HFFc6 (cell line): ENCODE measurements around the gene VPS33A. TPM values are rescaled to one million over a fixed set of nuclear protein-coding genes. Genes with fewer than 3 reads are reported as not detected.
"Not testable (repeated sequence)": the region's sequence is repeated elsewhere in the genome, so short reads cannot be mapped to it uniquely, and the experiment has no call there.

Experiments used
- DNase-seq: peaks from one replicate; pipeline ENCODE4 v3.0.0-alpha.2; 2018
- H3K27ac Mint-ChIP-seq: 2 replicates; pipeline ENCODE4 v1.8.0; 2020; ENCODE audit warnings: mild to moderate bottlenecking, mixed read lengths
- H3K27me3 Mint-ChIP-seq: 2 replicates; pipeline ENCODE4 v1.8.0; 2021; ENCODE audit warnings: mild to moderate bottlenecking, moderate library complexity, mixed read lengths; ENCODE audit not compliant: insufficient read depth
- H3K36me3 Mint-ChIP-seq: 2 replicates; pipeline ENCODE4 v1.8.0; 2021; ENCODE audit warnings: low read depth, mixed read lengths
- H3K4me1 Mint-ChIP-seq: 2 replicates; pipeline ENCODE4 v1.8.0; 2020; ENCODE audit warnings: low read depth, mixed read lengths
- H3K4me3 Mint-ChIP-seq: 2 replicates; pipeline ENCODE4 v1.8.0; 2020; ENCODE audit warnings: mild to moderate bottlenecking, moderate library complexity, mixed read lengths
- H3K9me3 Mint-ChIP-seq: 2 replicates; pipeline ENCODE4 v1.8.0; 2020; ENCODE audit warnings: mild to moderate bottlenecking, mixed read lengths
- total RNA-seq, 6 experiments: library from RNA; stranded (reverse); fragmentation: NEBNext Ultra II Directional; extraction: Animal tissue kit (Norgen Biotek cat#: 25700); gene quantifications; 2 replicates in 1 of 6; 3 replicates in 5 of 6; pipeline ENCODE4 v1.2.3, GENCODE V29; 2021
- TF ChIP-seq, protein P1 (sequence below): fragments of 200-600 bp; sonication (generic); IDR thresholded peaks from 2 replicates; pipeline ENCODE4 v1.5.0; 2021; ENCODE audit warnings: antibody characterized with exemption, mild to moderate bottlenecking

VPS33A gene
- total RNA-seq, 6 experiments from 2014 or later = 22.7 to 31.0 (median 25.7) TPM

DNA sequence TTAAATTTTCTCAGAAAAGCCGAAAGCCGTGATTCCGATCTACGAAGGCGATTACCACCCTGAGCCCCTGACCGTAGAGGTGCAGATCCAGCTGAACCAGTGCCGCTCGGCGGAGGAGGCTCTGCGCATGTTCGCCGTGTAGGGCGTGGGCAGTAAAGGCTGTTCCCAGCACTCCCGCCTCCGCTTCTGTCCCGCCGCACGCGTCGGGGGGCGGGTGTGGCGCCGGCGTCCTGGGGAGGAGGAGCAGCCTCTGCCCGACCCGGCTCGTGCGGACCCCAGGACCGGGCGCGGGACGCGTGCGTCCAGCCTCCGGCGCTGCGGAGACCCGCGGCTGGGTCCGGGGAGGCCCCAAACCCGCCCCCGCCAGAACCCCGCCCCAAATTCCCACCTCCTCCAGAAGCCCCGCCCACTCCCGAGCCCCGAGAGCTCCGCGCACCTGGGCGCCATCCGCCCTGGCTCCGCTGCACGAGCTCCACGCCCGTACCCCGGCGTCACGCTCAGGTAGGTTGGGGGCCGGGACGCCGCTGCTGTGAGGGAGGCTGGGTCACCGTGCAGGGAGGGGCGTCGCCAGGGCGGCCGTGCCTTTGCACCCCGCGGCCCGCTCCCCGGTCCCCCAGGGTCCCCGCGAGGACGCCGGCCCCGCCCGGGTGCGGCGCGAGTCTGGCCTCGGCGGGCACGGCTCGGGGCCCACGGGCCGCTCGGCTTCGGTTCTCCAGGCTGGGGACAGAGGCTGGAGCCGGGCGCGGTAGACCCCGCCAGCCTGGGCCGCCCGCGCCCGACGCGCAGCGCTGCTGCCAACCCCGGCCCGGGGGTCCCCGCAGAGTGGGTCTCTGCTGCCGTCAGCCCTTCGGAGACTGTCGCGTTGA lies 62.8 kb downstream of the VPS33A start, which contains the start of gene B3GNT4:
Gene B3GNT4 (plus strand): TSS at position 409 of the 866 bp plus-strand sequence. CDS start 910 bp downstream, outside the sequence.
- H3K27me3 Mint-ChIP-seq = peaks cover 24% of the 10 kb centered on the region

DNA sequence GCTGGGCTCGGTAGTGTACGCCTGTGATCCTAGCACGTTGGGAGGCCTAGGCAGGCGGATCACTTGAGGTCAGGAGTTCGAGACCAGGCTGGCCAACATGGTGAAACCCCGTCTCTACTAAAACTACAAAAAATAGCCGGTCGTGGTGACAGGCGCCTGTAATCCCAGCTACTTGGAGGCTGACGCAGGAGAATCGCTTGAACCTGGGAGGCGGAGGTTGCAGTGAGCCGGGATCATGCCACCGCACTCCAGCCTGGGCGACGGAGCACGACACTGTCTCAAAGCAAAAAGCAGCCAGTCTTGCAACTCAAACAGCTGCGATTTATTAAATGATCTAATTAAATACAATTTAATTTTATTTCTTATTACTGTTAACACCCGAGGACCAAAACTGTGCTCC lies 63.5 kb downstream of the VPS33A start:
- H3K4me3 Mint-ChIP-seq = peak overlapping the region; percentile 82
- H3K4me1 Mint-ChIP-seq = peaks cover 18% of the 10 kb centered on the region
- H3K36me3 Mint-ChIP-seq, H3K27ac Mint-ChIP-seq, H3K9me3 Mint-ChIP-seq, DNase-seq: not testable (repeated sequence)
- peaks cover 24% of the 10 kb centered on the region for H3K27me3 Mint-ChIP-seq

More for the DNA sequence above, 62.8 kb downstream of the VPS33A start, which contains the start of gene B3GNT4:
- Mint-ChIP-seq H3K4me3 (peak within 1 kb of the TSS; percentile 82), H3K4me1 (peaks cover 11% of the 10 kb centered on the region; the same call in 1 of the 2 replicates), H3K36me3 (peaks cover 10% of the 10 kb centered on the region), H3K27ac (no peak within 1 kb of the TSS), H3K9me3 (no peaks in the 10 kb centered on the region)
- TF ChIP-seq, protein P1, sequence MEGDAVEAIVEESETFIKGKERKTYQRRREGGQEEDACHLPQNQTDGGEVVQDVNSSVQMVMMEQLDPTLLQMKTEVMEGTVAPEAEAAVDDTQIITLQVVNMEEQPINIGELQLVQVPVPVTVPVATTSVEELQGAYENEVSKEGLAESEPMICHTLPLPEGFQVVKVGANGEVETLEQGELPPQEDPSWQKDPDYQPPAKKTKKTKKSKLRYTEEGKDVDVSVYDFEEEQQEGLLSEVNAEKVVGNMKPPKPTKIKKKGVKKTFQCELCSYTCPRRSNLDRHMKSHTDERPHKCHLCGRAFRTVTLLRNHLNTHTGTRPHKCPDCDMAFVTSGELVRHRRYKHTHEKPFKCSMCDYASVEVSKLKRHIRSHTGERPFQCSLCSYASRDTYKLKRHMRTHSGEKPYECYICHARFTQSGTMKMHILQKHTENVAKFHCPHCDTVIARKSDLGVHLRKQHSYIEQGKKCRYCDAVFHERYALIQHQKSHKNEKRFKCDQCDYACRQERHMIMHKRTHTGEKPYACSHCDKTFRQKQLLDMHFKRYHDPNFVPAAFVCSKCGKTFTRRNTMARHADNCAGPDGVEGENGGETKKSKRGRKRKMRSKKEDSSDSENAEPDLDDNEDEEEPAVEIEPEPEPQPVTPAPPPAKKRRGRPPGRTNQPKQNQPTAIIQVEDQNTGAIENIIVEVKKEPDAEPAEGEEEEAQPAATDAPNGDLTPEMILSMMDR = no peak
- no peak for DNase-seq

DNA sequence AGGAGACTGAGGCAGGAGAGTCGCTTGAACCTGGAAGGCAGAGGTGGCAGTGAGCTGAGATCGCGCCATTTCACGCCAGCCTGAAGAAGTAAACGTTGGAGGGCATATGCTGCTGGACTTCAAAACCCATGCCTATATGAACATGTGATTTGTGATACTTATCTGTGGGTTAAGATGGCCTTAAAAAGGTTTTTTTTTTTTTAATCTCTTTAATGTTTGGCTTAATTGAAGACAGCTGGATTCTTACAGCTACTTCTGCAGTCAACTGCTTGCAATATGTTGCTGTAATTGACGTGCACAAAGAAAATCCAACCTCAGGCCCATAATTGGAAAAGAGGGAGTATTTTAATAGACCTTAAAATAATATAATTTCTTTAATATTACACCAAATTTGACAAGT lies 64.3 kb downstream of the VPS33A start:
- Mint-ChIP-seq H3K27me3 (peaks cover 24% of the 10 kb centered on the region), H3K4me1 (peaks cover 25% of the 10 kb centered on the region), H3K9me3 (no peaks in the 10 kb centered on the region), H3K27ac (no peak overlapping the region), H3K4me3 (no peak overlapping the region), H3K36me3 (no peaks in the 10 kb centered on the region)
- no peak for DNase-seq
- TF ChIP-seq, protein P1 = no peak

DNA sequence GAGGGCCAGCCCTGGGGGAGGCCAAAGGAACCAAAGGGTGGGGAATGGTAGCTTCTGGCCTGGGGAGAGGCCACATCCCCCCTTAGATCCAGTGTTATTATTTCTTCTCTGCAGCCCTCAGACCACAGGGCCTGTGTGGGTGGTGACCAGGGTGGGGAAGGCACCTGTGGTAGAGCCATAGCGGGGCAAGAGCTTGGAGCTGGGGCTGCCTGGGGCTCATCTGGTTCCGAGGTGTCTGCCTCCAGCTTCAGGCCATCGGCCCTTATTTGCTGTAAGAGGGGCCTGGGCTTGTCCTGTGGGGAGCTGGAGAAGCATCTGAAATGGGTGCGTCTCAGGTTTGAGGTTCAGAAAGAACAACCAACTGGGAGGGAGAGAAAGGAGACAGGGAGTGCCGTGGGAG lies 64.9 kb downstream of the VPS33A start:
- no peak for DNase-seq
- H3K36me3 Mint-ChIP-seq = no peaks in the 10 kb centered on the region
- peaks cover 25% of the 10 kb centered on the region for H3K4me1 Mint-ChIP-seq
- TF ChIP-seq, protein P1 = no peak
- peaks cover 24% of the 10 kb centered on the region for H3K27me3 Mint-ChIP-seq
- no peaks in the 10 kb centered on the region for H3K9me3 Mint-ChIP-seq
- no peak overlapping the region for H3K27ac Mint-ChIP-seq
- H3K4me3 Mint-ChIP-seq = no peak overlapping the region

DNA sequence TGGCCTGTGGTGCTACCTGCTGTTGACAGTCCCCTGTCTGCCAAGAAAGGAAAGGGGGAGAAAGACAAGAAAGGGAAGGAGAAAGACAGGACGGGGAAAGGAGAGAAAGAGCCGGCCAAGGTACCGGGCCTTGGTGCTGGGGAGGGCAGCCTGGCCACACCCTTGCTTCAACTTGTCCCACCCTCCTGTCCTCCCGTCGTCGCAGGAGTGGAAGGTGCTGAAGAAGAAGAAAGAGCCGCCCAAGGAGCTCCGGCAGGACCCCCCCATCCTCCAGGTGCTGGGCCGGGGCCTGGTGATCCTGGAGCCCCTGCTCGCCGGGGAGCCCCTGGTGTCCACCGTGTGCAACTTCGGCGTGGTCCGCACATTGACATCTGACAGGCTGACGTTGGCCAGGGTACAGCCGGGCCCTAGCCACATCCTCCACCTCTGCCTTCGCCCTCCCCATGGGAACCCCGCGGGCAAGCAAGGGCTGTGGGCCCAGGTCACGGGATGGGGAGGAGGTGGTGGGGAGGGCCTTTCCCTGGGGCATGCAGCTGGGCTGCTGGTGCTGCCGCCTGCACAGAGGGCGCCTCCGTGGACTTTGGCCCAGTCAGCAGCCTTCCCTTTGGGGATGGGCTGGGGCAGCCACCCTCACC lies 65.6 kb downstream of the VPS33A start:
- peaks cover 4% of the 10 kb centered on the region for H3K9me3 Mint-ChIP-seq
- peaks cover 25% of the 10 kb centered on the region for H3K4me1 Mint-ChIP-seq
- DNase-seq = no peak
- H3K4me3 Mint-ChIP-seq = no peak overlapping the region
- no peak overlapping the region for H3K27ac Mint-ChIP-seq
- TF ChIP-seq, protein P1 = peak; percentile 50
- peaks cover 5% of the 10 kb centered on the region for H3K36me3 Mint-ChIP-seq
- H3K27me3 Mint-ChIP-seq = peaks cover 22% of the 10 kb centered on the region
